Renal cortex interstitium (tissue), 3 donors: ENCODE measurements around the gene ISY1. TPM values are rescaled to one million over a fixed set of nuclear protein-coding genes. Genes with fewer than 3 reads are reported as not detected.

Experiments used
- polyA plus RNA-seq, 3 donors: library from polyadenylated mRNA; unstranded; fragments of 120-200 nt; gene quantifications; one replicate each; pipeline ENCODE4 v1.2.1, GENCODE V29; 2013; ENCODE audit not compliant: insufficient read length in 3 of 3

ISY1 gene
- polyA plus RNA-seq, 3 donors = 44.4 to 60.9 (median 49.6) TPM

Other genes with a start within 250 kb of the ISY1 start
- gene CFAP92, start 167.0 kb downstream of the ISY1 start, polyA plus RNA-seq = 1 to 10 TPM in 2 of 3 donors, under 1 TPM in 1; 0.95 to 1.9 (median 1.6) TPM
- 1 to 10 TPM; 1.5 to 3.3 (median 2.7) TPM for gene EFCC1, start 159.8 kb downstream of the ISY1 start, polyA plus RNA-seq
- gene GP9, start 100.3 kb downstream of the ISY1 start, polyA plus RNA-seq = 1 to 10 TPM; 1.3 to 2.1 (median 1.4) TPM
- 1 to 10 TPM; 4.6 to 8.1 (median 6.1) TPM for gene RAB43, start 39.3 kb downstream of the ISY1 start, polyA plus RNA-seq
- 100 to 1,000 TPM; 362 to 446 (median 401) TPM for gene CNBP, start 22.8 kb upstream of the ISY1 start, polyA plus RNA-seq
- 100 to 1,000 TPM; 161 to 170 (median 167) TPM for gene COPG1, start 88.5 kb upstream of the ISY1 start, polyA plus RNA-seq
- gene HMCES, start 117.8 kb upstream of the ISY1 start, polyA plus RNA-seq = 10 to 100 TPM; 47.0 to 56.5 (median 55.9) TPM